Keratinocyte (primary cell): Measurements from ENCODE around the gene FAM228A. TPM values are rescaled to one million over a fixed set of nuclear protein-coding genes. Genes with fewer than 3 reads are reported as not detected.

Experiments
- DNase-seq: peaks from one replicate; pipeline ENCODE4 v3.0.0-alpha.2; 2011; ENCODE audit warnings: low read depth, missing footprints, low spot score
- FAIRE-seq: peaks from 2 replicates; lab custom pipeline; 2011; peaks lifted over from hg19 to GRCh38; lab: Jason Lieb, UNC
- H2AFZ ChIP-seq: 2 replicates; pipeline ENCODE4 v1.6.0; 2012; ENCODE audit warnings: low read length, control low read depth, inconsistent platforms; ENCODE audit not compliant: control insufficient read depth
- H3K27ac ChIP-seq: 2 replicates; pipeline ENCODE4 v1.5.1; 2011; ENCODE audit warnings: low read length; ENCODE audit not compliant: control insufficient read depth, insufficient read depth
- H3K27me3 ChIP-seq: 3 replicates; pipeline ENCODE4 v1.6.0; 2011; ENCODE audit warnings: low read length; ENCODE audit not compliant: control insufficient read depth, insufficient read depth; ENCODE audit errors: extremely low read depth
- H3K36me3 ChIP-seq, 2 experiments: 2 replicates in 1 of 2; 3 replicates in 1 of 2; pipeline ENCODE4 v1.5.1; 2011; ENCODE audit warnings: low read length in 2 of 2, mild to moderate bottlenecking in 1 of 2; ENCODE audit not compliant: control insufficient read depth in 2 of 2, insufficient read depth in 2 of 2; ENCODE audit errors: extremely low read depth in 1 of 2
- H3K4me1 ChIP-seq: 3 replicates; pipeline ENCODE4 v1.5.1; 2011; ENCODE audit warnings: low read length; ENCODE audit not compliant: control insufficient read depth, insufficient read depth; ENCODE audit errors: extremely low read depth
- H3K4me2 ChIP-seq: 3 replicates; pipeline ENCODE4 v1.6.0; 2011; ENCODE audit warnings: low read depth, low read length; ENCODE audit not compliant: control insufficient read depth, insufficient read depth; ENCODE audit errors: extremely low read depth
- H3K4me3 ChIP-seq, 3 experiments: fragments of 200-600 bp in 1 of 3; sonication (generic) in 1 of 3; 2 replicates in 2 of 3; 3 replicates in 1 of 3; pipeline ENCODE4 v1.5.1; 2011 to 2016; ENCODE audit warnings: low read length in 3 of 3, mild to moderate bottlenecking in 3 of 3, control low read depth in 2 of 3, inconsistent platforms in 1 of 3, low read depth in 1 of 3, mixed read lengths in 1 of 3, mixed run types in 1 of 3, moderate library complexity in 1 of 3; ENCODE audit not compliant: control insufficient read depth in 2 of 3, insufficient read depth in 2 of 3; ENCODE audit errors: extremely low read depth in 1 of 3
- H3K79me2 ChIP-seq: 2 replicates; pipeline ENCODE4 v1.6.0; 2012; ENCODE audit warnings: low read length; ENCODE audit not compliant: control insufficient read depth, insufficient read depth
- H3K9ac ChIP-seq: 3 replicates; pipeline ENCODE4 v1.6.0; 2011; ENCODE audit warnings: low read length; ENCODE audit not compliant: control insufficient read depth, insufficient read depth; ENCODE audit errors: extremely low read depth
- H3K9me1 ChIP-seq: 3 replicates; pipeline ENCODE4 v1.6.0; 2011; ENCODE audit warnings: low read length; ENCODE audit not compliant: control insufficient read depth, insufficient read depth; ENCODE audit errors: extremely low read depth
- H3K9me3 ChIP-seq: 2 replicates; pipeline ENCODE4 v1.5.1; 2012; ENCODE audit warnings: low read depth, low read length; ENCODE audit not compliant: control insufficient read depth
- H4K20me1 ChIP-seq: 3 replicates; pipeline ENCODE4 v1.6.0; 2011; ENCODE audit warnings: low read length; ENCODE audit not compliant: control insufficient read depth, insufficient read depth; ENCODE audit errors: extremely low read depth
- CTCF ChIP-seq, 3 experiments: IDR thresholded peaks in 1 of 3; conservative IDR thresholded peaks in 1 of 3; optimal IDR thresholded peaks in 1 of 3; 2 replicates in 2 of 3; 3 replicates in 1 of 3; pipeline versions ENCODE3 to v1.5.1; 2011; ENCODE audit warnings: low read length in 3 of 3, mild to moderate bottlenecking in 3 of 3, moderate library complexity in 2 of 3, control low read depth in 1 of 3, inconsistent platforms in 1 of 3; ENCODE audit not compliant: insufficient read depth in 2 of 3; ENCODE audit errors: extremely low read depth in 1 of 3
- EZH2 ChIP-seq: IDR thresholded peaks from one replicate; pipeline ENCODE4 v1.6.1; 2012; ENCODE audit warnings: inconsistent platforms, mild to moderate bottlenecking, low read length, moderate library complexity
- dilution Hi-C: fragments of 300-500 bp; cut with MboI; formaldehyde crosslinking; loops from one replicate; pipeline ENCODE4 v1.7.0; 2020; ENCODE audit warnings: low sequenced_read_pairs; ENCODE audit not compliant: extremely low pct_ligation_motif_present
- polyA plus RNA-seq, 5 experiments: library from polyadenylated mRNA; depleted of rRNA in 3 of 5; stranded (reverse) in 3 of 5; stranded (forward) in 1 of 5; unstranded in 1 of 5; fragments of >200 nt; gene quantifications; 1 replicate in 1 of 5; 2 replicates in 3 of 5; 3 replicates in 1 of 5; pipeline versions ENCODE4 v1.2.1 to v1.2.3, GENCODE V29; 2011 to 2012; ENCODE audit warnings: missing spikeins in 2 of 5, low read depth in 1 of 5, low replicate concordance in 1 of 5

Gene FAM228A
- polyA plus RNA-seq, 1 donor (not counting 4 experiments of a cell fraction or from before 2014, with no cell fraction given): not detected

- Histone ChIP-seq H3K27me3 (no peaks in the 10 kb centered on the region), H4K20me1 (no peaks in the 10 kb centered on the region), H3K9ac (no peak overlapping the region), H2AFZ (no peak overlapping the region), H3K4me3 (no peak overlapping the region), H3K4me2 (no peak overlapping the region), H3K36me3 (peaks cover 9 to 19% of the 10 kb centered on the region in 2 experiments), H3K4me1 (no peaks in the 10 kb centered on the region), H3K9me1 (no peaks in the 10 kb centered on the region), H3K9me3 (no peaks in the 10 kb centered on the region), H3K79me2 (no peaks in the 10 kb centered on the region), H3K27ac (no peak overlapping the region)
- no peak for TF ChIP-seq CTCF (optimal IDR thresholded peaks at IDR 0.05 in 1 of 3, IDR thresholded peaks at IDR 0.05 in 1 of 3, conservative IDR thresholded peaks at IDR 0.05 in 1 of 3; ENCODE audit: extremely low read depth in 1 of 3, insufficient read depth in 2 of 3, low read length in 3 of 3)
- TF ChIP-seq EZH2: no peak
- FAIRE-seq: no peak
- DNase-seq: no peak
- dilution Hi-C loops: no loop called here
Measured at GRCh38 chr2:24208490-24208889, 33.6 kb downstream of the FAM228A start.

- no peak overlapping the region for H3K4me2 ChIP-seq
- H3K4me1 ChIP-seq: no peaks in the 10 kb centered on the region
- no peak overlapping the region for H3K4me3 ChIP-seq
- no peak for TF ChIP-seq CTCF (optimal IDR thresholded peaks at IDR 0.05 in 1 of 3, IDR thresholded peaks at IDR 0.05 in 1 of 3, conservative IDR thresholded peaks at IDR 0.05 in 1 of 3; ENCODE audit: extremely low read depth in 1 of 3, insufficient read depth in 2 of 3, low read length in 3 of 3)
- TF ChIP-seq EZH2: no peak
- no peak for DNase-seq
- dilution Hi-C loops: no loop called here
- FAIRE-seq: no peak
- no peaks in the 10 kb centered on the region for H3K9me3 ChIP-seq
- H3K9ac ChIP-seq: no peak overlapping the region
- H3K27ac ChIP-seq: no peak overlapping the region
- H3K79me2 ChIP-seq: no peaks in the 10 kb centered on the region
- no peaks in the 10 kb centered on the region for H3K27me3 ChIP-seq
- no peak overlapping the region for H2AFZ ChIP-seq
- H4K20me1 ChIP-seq: no peaks in the 10 kb centered on the region
- no peaks in the 10 kb centered on the region for H3K9me1 ChIP-seq
- H3K36me3 ChIP-seq: peaks cover 6 to 16% of the 10 kb centered on the region in 2 experiments
Measured at GRCh38 chr2:24209389-24210105, 34.7 kb downstream of the FAM228A start.
